GM12878 (cell line): ENCODE data around the gene DDX39B. TPM values are rescaled to one million over a fixed set of nuclear protein-coding genes. Genes with fewer than 3 reads are reported as not detected.

Source experiments
- CEBPB ChIP-seq, 2 experiments: fragments of 150-350 bp in 1 of 2; IDR thresholded peaks; 2 replicates each; pipeline ENCODE4 v1.6.1; 2012 to 2014; ENCODE audit warnings: low read depth in 2 of 2, low read length in 2 of 2, borderline replicate concordance in 1 of 2, inconsistent platforms in 1 of 2
- EED ChIP-seq: sonication (generic); IDR thresholded peaks from 2 replicates; pipeline ENCODE4 v1.6.1; 2016; ENCODE audit warnings: antibody characterized with exemption, low read depth
- EP300 ChIP-seq, 2 experiments: fragments of 150-350 bp in 1 of 2; IDR thresholded peaks; 2 replicates each; pipeline ENCODE4 v1.6.1; 2011 to 2012; ENCODE audit warnings: low read depth in 2 of 2, low read length in 2 of 2, borderline replicate concordance in 1 of 2, improper control_type of control experiment in 1 of 2, inconsistent platforms in 1 of 2; ENCODE audit not compliant: control insufficient read depth in 1 of 2
- JUND ChIP-seq: IDR thresholded peaks from 2 replicates; pipeline ENCODE4 v1.6.1; 2012; ENCODE audit warnings: low read depth, mild to moderate bottlenecking, low read length, improper control_type of control experiment, moderate library complexity
- MEF2B ChIP-seq: fragments of 450-650 bp; IDR thresholded peaks from 2 replicates; pipeline ENCODE4 v1.6.1; 2018; ENCODE audit warnings: mild to moderate bottlenecking, moderate library complexity; ENCODE audit not compliant: partially characterized antibody, poor library complexity, severe bottlenecking
- NFXL1 ChIP-seq: fragments of 450-650 bp; IDR thresholded peaks from 2 replicates; pipeline ENCODE4 v1.6.1; 2017; ENCODE audit warnings: antibody characterized with exemption, mild to moderate bottlenecking, borderline replicate concordance
- POLR2AphosphoS2 ChIP-seq: IDR thresholded peaks from 2 replicates; pipeline ENCODE4 v1.6.1; 2011; ENCODE audit warnings: low read depth, mild to moderate bottlenecking, low read length, improper control_type of control experiment, moderate library complexity
- POU2F2 ChIP-seq: IDR thresholded peaks from 3 replicates; pipeline ENCODE4 v1.6.1; 2011; ENCODE audit warnings: low read depth, mild to moderate bottlenecking, low read length, borderline replicate concordance
- SMAD5 ChIP-seq: IDR thresholded peaks from 2 replicates; pipeline ENCODE4 v1.6.1; 2016; ENCODE audit warnings: antibody characterized with exemption, low read depth
- SPI1 ChIP-seq: IDR thresholded peaks from 2 replicates; pipeline ENCODE4 v1.6.1; 2011; ENCODE audit warnings: low read depth, mild to moderate bottlenecking, low read length, moderate library complexity, borderline replicate concordance; ENCODE audit not compliant: insufficient read depth
- TCF3 ChIP-seq: IDR thresholded peaks from 2 replicates; pipeline ENCODE4 v1.6.1; 2012; ENCODE audit warnings: low read depth, mild to moderate bottlenecking, low read length, borderline replicate concordance; ENCODE audit not compliant: insufficient read depth
- YBX1 ChIP-seq: fragments of 450-650 bp; IDR thresholded peaks from 2 replicates; pipeline ENCODE4 v1.6.1; 2016; ENCODE audit warnings: antibody characterized with exemption
- YY1 ChIP-seq: IDR thresholded peaks from 2 replicates; pipeline ENCODE4 v1.6.1; 2011; ENCODE audit warnings: low read depth, mild to moderate bottlenecking, low read length
- polyA plus RNA-seq, 11 experiments: library from polyadenylated mRNA; depleted of rRNA in 4 of 11; unstranded in 6 of 11; stranded (reverse) in 5 of 11; fragments of >200 nt; fragmentation: Nextera tagmentation in 4 of 11; fragmentation: Illumina TruSeq in 1 of 11; extraction: Ambion mirVana in 4 of 11; extraction: Trizol in 1 of 11; gene quantifications; 1 replicate in 1 of 11; 2 replicates in 10 of 11; pipeline versions ENCODE4 v1.2.1 to v1.2.3, GENCODE V29; 2011 to 2016; ENCODE audit warnings: inconsistent platforms in 2 of 11, missing spikeins in 2 of 11, low read depth in 1 of 11
- total RNA-seq, 4 experiments: library from RNA; depleted of rRNA in 3 of 4; stranded (reverse); fragments of >200 nt in 3 of 4; fragmentation: Illumina TruSeq in 1 of 4; extraction: Trizol in 1 of 4; gene quantifications; 2 replicates each; pipeline versions ENCODE4 v1.2.1 to v1.2.3, GENCODE V29; 2013 to 2021
- TF ChIP-seq, protein P1 (sequence below): fragments of 450-650 bp; conservative IDR thresholded peaks from 2 replicates; pipeline ENCODE4 v1.6.1; 2017; ENCODE audit warnings: mild to moderate bottlenecking, moderate library complexity
- TF ChIP-seq, protein P2 (sequence below), 3 experiments: IDR thresholded peaks in 2 of 3; conservative IDR thresholded peaks in 1 of 3; 2 replicates each; pipeline ENCODE4 v1.5.1; 2011; ENCODE audit warnings: low read depth in 3 of 3, low read length in 3 of 3, mild to moderate bottlenecking in 3 of 3, control low read depth in 2 of 3, moderate library complexity in 2 of 3, inconsistent platforms in 1 of 3, mixed read lengths in 1 of 3; ENCODE audit not compliant: control insufficient read depth in 2 of 3, insufficient read depth in 1 of 3; ENCODE audit errors: extremely low read depth in 1 of 3
- TF ChIP-seq, protein P3 (sequence below): fragments of 450-650 bp; IDR thresholded peaks from 2 replicates; pipeline ENCODE4 v1.6.1; 2017; ENCODE audit warnings: mild to moderate bottlenecking, moderate library complexity

Gene DDX39B
- total and polyA plus RNA-seq, 10 of the 15 experiments (the other 5 are each of a cell fraction or from before 2014, with no cell fraction given), result 271 to 661 (median 330) TPM

DNA sequence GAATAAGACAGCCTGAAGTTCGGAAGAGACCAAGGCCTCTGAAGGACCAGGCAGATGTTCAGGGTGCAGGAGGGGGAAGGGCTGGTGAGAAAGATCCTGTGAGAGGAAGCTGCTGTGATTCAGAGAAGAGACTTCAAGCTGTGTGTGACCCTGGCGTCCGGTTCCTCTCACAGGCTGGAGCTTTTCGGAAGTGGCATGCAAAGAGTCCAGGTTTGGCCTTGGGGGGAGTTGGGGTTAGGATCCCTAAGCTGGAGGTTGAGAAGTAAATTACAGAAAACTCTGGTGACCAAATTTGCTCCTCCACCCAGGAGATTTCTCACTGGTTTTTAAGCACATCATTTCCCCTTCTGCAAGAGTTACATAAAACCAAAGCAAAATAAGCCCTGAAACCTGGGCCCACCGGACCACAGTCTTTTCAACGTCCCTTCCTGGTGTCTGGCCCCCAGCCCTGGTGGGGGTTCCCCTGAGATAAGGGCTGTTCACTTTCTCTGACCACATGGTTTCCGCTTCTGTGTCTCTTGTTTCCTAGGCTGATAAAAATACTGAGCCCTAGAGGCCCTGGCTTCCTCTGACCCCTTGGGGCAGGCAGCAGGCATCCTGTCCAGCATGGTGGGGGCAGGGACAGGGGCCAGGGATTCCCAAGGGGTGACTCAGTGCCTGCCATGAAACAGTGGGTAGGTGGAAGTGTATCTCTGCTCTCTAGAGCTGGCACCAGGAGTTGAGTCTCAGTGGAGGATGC is 18.3 kb upstream of the DDX39B start (continued):
- TF ChIP-seq TCF3, result peak; percentile 75
- TF ChIP-seq EP300 (IDR thresholded peaks at IDR 0.05; ENCODE audit: borderline replicate concordance in 1 of 2, control insufficient read depth in 1 of 2, low read depth in 2 of 2, low read length in 2 of 2), result 0 out of 4 replicates have a peak, but pooled peaks of 1 of the 2 experiments have one; percentile 42
- TF ChIP-seq POU2F2, result peak; percentile 66; the same call in 2 of the 3 replicates
- peak in 1 of 2 experiments; percentile 59; a peak in 1 of 4 replicates for TF ChIP-seq CEBPB (IDR thresholded peaks at IDR 0.05; ENCODE audit: borderline replicate concordance in 1 of 2, low read depth in 2 of 2, low read length in 2 of 2)
- TF ChIP-seq YBX1, result no peak
- TF ChIP-seq, protein P1, sequence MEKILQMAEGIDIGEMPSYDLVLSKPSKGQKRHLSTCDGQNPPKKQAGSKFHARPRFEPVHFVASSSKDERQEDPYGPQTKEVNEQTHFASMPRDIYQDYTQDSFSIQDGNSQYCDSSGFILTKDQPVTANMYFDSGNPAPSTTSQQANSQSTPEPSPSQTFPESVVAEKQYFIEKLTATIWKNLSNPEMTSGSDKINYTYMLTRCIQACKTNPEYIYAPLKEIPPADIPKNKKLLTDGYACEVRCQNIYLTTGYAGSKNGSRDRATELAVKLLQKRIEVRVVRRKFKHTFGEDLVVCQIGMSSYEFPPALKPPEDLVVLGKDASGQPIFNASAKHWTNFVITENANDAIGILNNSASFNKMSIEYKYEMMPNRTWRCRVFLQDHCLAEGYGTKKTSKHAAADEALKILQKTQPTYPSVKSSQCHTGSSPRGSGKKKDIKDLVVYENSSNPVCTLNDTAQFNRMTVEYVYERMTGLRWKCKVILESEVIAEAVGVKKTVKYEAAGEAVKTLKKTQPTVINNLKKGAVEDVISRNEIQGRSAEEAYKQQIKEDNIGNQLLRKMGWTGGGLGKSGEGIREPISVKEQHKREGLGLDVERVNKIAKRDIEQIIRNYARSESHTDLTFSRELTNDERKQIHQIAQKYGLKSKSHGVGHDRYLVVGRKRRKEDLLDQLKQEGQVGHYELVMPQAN, result no peak
- TF ChIP-seq, protein P2, sequence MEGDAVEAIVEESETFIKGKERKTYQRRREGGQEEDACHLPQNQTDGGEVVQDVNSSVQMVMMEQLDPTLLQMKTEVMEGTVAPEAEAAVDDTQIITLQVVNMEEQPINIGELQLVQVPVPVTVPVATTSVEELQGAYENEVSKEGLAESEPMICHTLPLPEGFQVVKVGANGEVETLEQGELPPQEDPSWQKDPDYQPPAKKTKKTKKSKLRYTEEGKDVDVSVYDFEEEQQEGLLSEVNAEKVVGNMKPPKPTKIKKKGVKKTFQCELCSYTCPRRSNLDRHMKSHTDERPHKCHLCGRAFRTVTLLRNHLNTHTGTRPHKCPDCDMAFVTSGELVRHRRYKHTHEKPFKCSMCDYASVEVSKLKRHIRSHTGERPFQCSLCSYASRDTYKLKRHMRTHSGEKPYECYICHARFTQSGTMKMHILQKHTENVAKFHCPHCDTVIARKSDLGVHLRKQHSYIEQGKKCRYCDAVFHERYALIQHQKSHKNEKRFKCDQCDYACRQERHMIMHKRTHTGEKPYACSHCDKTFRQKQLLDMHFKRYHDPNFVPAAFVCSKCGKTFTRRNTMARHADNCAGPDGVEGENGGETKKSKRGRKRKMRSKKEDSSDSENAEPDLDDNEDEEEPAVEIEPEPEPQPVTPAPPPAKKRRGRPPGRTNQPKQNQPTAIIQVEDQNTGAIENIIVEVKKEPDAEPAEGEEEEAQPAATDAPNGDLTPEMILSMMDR (IDR thresholded peaks at IDR 0.05 in 2 of 3, conservative IDR thresholded peaks at IDR 0.05 in 1 of 3; ENCODE audit: control insufficient read depth in 2 of 3, extremely low read depth in 1 of 3, insufficient read depth in 1 of 3, low read depth in 3 of 3, low read length in 3 of 3), result 0 out of 6 replicates have a peak, but pooled peaks of 1 of the 3 experiments have one; percentile 2
- no peak for TF ChIP-seq JUND
- peak; percentile 62 for TF ChIP-seq SPI1
- TF ChIP-seq POLR2AphosphoS2, result no peak
- TF ChIP-seq EED, result peak; percentile 90
- TF ChIP-seq, protein P3, sequence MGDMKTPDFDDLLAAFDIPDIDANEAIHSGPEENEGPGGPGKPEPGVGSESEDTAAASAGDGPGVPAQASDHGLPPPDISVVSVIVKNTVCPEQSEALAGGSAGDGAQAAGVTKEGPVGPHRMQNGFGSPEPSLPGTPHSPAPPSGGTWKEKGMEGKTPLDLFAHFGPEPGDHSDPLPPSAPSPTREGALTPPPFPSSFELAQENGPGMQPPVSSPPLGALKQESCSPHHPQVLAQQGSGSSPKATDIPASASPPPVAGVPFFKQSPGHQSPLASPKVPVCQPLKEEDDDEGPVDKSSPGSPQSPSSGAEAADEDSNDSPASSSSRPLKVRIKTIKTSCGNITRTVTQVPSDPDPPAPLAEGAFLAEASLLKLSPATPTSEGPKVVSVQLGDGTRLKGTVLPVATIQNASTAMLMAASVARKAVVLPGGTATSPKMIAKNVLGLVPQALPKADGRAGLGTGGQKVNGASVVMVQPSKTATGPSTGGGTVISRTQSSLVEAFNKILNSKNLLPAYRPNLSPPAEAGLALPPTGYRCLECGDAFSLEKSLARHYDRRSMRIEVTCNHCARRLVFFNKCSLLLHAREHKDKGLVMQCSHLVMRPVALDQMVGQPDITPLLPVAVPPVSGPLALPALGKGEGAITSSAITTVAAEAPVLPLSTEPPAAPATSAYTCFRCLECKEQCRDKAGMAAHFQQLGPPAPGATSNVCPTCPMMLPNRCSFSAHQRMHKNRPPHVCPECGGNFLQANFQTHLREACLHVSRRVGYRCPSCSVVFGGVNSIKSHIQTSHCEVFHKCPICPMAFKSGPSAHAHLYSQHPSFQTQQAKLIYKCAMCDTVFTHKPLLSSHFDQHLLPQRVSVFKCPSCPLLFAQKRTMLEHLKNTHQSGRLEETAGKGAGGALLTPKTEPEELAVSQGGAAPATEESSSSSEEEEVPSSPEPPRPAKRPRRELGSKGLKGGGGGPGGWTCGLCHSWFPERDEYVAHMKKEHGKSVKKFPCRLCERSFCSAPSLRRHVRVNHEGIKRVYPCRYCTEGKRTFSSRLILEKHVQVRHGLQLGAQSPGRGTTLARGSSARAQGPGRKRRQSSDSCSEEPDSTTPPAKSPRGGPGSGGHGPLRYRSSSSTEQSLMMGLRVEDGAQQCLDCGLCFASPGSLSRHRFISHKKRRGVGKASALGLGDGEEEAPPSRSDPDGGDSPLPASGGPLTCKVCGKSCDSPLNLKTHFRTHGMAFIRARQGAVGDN, result 0 out of 2 replicates have a peak, but pooled peaks have one; percentile 22
- no peak for TF ChIP-seq NFXL1
- no peak for TF ChIP-seq SMAD5
- TF ChIP-seq MEF2B, result peak; percentile 86
- TF ChIP-seq YY1, result peak; percentile 46; the same call in 1 of the 2 replicates
